SK-N-SH treated with all-trans-retinoic acid at 6 μM for 48 hours (cell line): Measurements from ENCODE around the gene EVPL.
A peak's percentile ranks its signal among the peaks of the same experiment; 100 is the strongest.
"Not testable (repeated sequence)": the region's sequence is repeated elsewhere in the genome, so short reads cannot be mapped to it uniquely, and the experiment has no call there.

ENCODE experiments used
- ATAC-seq: fragments of 200-7000 bp; cut with Tn5 transposase; 3 replicates; pipeline ENCODE4 v1.9.1; 2020; ENCODE audit warnings: mild to moderate bottlenecking, moderate library complexity
- ARNTL ChIP-seq: fragments of 450-650 bp; formaldehyde crosslinking; IDR thresholded peaks from 2 replicates; pipeline ENCODE4 v1.5.0; 2020; ENCODE audit warnings: low read depth, mild to moderate bottlenecking, moderate library complexity, borderline replicate concordance
- BACH2 ChIP-seq: fragments of 250-450 bp; sonication (Bioruptor Pico); IDR thresholded peaks from 2 replicates; pipeline ENCODE4 v1.9.0; 2021; ENCODE audit warnings: mild to moderate bottlenecking, borderline replicate concordance
- CREB5 ChIP-seq: fragments of 250-450 bp; sonication (Bioruptor Pico); IDR thresholded peaks from 2 replicates; pipeline ENCODE4 v1.5.1; 2020; ENCODE audit warnings: low read depth, mild to moderate bottlenecking, moderate library complexity
- CSDC2 ChIP-seq: fragments of 250-450 bp; sonication (Bioruptor Pico); IDR thresholded peaks from 2 replicates; pipeline ENCODE4 v1.5.0; 2020; ENCODE audit warnings: mild to moderate bottlenecking, moderate library complexity
- CSRNP3 ChIP-seq: fragments of 250-450 bp; sonication (Bioruptor Pico); IDR thresholded peaks from 2 replicates; pipeline ENCODE4 v1.5.1; 2021; ENCODE audit warnings: mild to moderate bottlenecking, moderate library complexity
- GLIS3 ChIP-seq: fragments of 250-450 bp; sonication (Bioruptor Pico); IDR thresholded peaks from 2 replicates; pipeline ENCODE4 v1.5.0; 2020; ENCODE audit warnings: mild to moderate bottlenecking, moderate library complexity
- OSR1 ChIP-seq: fragments of 250-450 bp; sonication (Bioruptor Pico); IDR thresholded peaks from 2 replicates; pipeline ENCODE4 v1.8.0; 2022; ENCODE audit warnings: moderate library complexity, mild to moderate bottlenecking, inconsistent platforms
- POU6F1 ChIP-seq: fragments of 250-450 bp; sonication (Bioruptor Pico); IDR thresholded peaks from 2 replicates; pipeline ENCODE4 v1.8.0; 2021; ENCODE audit warnings: low read depth, mild to moderate bottlenecking, moderate library complexity, borderline replicate concordance
- RARB ChIP-seq: fragments of 250-450 bp; sonication (Bioruptor Pico); IDR thresholded peaks from 2 replicates; pipeline ENCODE4 v1.8.0; 2021; ENCODE audit warnings: mild to moderate bottlenecking, moderate library complexity
- SNAI2 ChIP-seq: fragments of 250-450 bp; sonication (Bioruptor Pico); IDR thresholded peaks from 2 replicates; pipeline ENCODE4 v1.5.0; 2020; ENCODE audit warnings: mild to moderate bottlenecking, moderate library complexity
- TCF4 ChIP-seq: fragments of 250-450 bp; sonication (Bioruptor Pico); IDR thresholded peaks from 2 replicates; pipeline ENCODE4 v1.8.0; 2021; ENCODE audit warnings: mild to moderate bottlenecking, moderate library complexity, borderline replicate concordance
- TOX ChIP-seq: fragments of 250-450 bp; sonication (Bioruptor Pico); IDR thresholded peaks from 2 replicates; pipeline ENCODE4 v1.8.0; 2021; ENCODE audit warnings: mild to moderate bottlenecking, moderate library complexity, borderline replicate concordance
- TSHZ2 ChIP-seq: fragments of 250-450 bp; sonication (Bioruptor Pico); IDR thresholded peaks from 2 replicates; pipeline ENCODE4 v1.5.0; 2020; ENCODE audit warnings: mild to moderate bottlenecking, moderate library complexity
- ZC3H10 ChIP-seq: fragments of 250-450 bp; sonication (Bioruptor Pico); IDR thresholded peaks from 2 replicates; pipeline ENCODE4 v1.5.1; 2021; ENCODE audit warnings: mild to moderate bottlenecking, moderate library complexity
- ZNF8 ChIP-seq: fragments of 450-650 bp; formaldehyde crosslinking; IDR thresholded peaks from 2 replicates; pipeline ENCODE4 v1.5.0; 2020; ENCODE audit warnings: mild to moderate bottlenecking, moderate library complexity
- TF ChIP-seq, protein P1 (sequence below): fragments of 250-450 bp; sonication (Bioruptor Pico); IDR thresholded peaks from 2 replicates; pipeline ENCODE4 v1.8.0; 2020; ENCODE audit warnings: mild to moderate bottlenecking, moderate library complexity, borderline replicate concordance

Gene EVPL

DNA sequence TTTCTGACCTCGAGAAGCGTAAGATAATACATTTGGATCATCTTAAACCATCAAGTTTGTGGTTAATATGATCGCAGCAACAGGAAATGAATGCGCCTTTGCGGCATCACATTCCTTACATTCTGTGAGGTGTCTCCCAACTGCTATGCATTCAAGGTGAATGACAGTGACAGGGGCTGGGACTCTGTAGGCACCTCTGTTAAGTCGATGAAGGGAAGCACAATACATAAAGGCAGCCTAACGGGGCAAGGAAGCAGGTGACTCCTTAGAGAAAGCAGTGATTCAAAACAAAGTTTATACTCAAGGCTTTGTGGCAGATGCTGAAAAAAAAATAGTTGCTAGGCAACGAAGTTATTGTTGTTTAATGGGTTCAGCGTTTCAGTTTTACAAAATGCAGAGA, 21.6 kb upstream of the EVPL start (continued):
- TF ChIP-seq, protein P1, sequence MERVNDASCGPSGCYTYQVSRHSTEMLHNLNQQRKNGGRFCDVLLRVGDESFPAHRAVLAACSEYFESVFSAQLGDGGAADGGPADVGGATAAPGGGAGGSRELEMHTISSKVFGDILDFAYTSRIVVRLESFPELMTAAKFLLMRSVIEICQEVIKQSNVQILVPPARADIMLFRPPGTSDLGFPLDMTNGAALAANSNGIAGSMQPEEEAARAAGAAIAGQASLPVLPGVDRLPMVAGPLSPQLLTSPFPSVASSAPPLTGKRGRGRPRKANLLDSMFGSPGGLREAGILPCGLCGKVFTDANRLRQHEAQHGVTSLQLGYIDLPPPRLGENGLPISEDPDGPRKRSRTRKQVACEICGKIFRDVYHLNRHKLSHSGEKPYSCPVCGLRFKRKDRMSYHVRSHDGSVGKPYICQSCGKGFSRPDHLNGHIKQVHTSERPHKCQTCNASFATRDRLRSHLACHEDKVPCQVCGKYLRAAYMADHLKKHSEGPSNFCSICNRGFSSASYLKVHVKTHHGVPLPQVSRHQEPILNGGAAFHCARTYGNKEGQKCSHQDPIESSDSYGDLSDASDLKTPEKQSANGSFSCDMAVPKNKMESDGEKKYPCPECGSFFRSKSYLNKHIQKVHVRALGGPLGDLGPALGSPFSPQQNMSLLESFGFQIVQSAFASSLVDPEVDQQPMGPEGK (CRISPR knock-in tag) = no peak
- TF ChIP-seq BACH2 (CRISPR knock-in tag) = no peak

DNA sequence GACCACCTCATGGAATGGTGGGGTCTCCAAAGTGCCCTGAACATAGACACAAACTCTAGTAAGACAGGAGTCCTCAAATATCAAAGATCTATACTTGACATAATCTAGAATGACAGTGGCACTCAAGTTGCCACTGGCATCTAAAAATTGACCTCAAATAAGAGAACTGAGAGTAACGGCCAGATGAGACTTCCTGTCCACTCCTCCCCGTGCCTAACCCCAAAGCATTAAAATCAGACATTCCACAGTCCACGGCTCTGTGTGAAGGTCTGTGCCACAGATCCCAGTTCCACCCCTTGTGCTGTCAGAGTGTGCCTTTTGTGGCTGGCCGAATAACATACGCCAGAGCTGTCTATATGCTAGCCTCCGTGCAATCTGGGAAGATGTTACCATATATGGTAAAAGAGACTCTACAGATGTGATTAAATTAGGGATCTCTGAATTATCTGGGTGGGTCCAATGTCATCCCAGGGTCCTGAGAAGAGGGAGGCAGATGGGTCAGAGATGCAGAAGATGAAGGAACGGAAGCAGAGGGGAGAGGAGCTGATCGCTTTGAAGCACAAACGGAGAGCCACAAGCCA, 21.0 kb upstream of the EVPL start:
- no peak for TF ChIP-seq OSR1 (CRISPR knock-in tag)
- TF ChIP-seq TOX (CRISPR knock-in tag) = no peak
- TF ChIP-seq ARNTL (CRISPR knock-in tag) = no peak
- no peak for TF ChIP-seq ZNF8
- TF ChIP-seq BACH2 (CRISPR knock-in tag) = no peak
- TF ChIP-seq CREB5 = no peak
- TF ChIP-seq, protein P1 (CRISPR knock-in tag) = no peak
- no peak for TF ChIP-seq POU6F1 (CRISPR knock-in tag)
- no peak for TF ChIP-seq CSRNP3
- TF ChIP-seq GLIS3 (CRISPR knock-in tag) = no peak
- TF ChIP-seq TCF4 (CRISPR knock-in tag) = no peak
- no peak for TF ChIP-seq SNAI2 (CRISPR knock-in tag)
- TF ChIP-seq ZC3H10 = no peak
- ATAC-seq = peak; percentile 6; the same call in 1 of the 3 replicates

DNA sequence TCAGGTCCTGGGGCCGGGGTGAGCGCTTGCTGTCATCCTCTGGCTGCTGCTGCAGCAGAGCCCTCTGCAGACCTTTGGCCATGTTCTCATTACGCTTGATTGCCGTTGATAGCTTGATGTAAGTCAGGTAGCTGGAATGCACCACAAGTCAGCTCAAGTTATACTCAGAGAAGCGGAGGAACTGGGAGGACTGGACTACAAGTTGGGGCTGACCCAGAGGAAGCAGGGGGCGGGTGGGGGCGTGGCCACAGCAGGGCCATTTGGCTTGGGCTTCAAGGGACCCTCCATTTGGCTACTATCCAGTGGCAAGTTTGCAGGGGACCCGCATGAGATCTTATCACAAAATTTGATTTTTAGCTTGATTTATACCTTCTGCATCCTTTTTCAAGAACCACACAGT, 19.0 kb upstream of the EVPL start:
- no peak for TF ChIP-seq TSHZ2 (CRISPR knock-in tag)
- TF ChIP-seq TOX (CRISPR knock-in tag) = no peak
- no peak for TF ChIP-seq POU6F1 (CRISPR knock-in tag)
- TF ChIP-seq RARB (CRISPR knock-in tag) = no peak
- TF ChIP-seq GLIS3 (CRISPR knock-in tag) = no peak
- no peak for TF ChIP-seq BACH2 (CRISPR knock-in tag)
- no peak for TF ChIP-seq CSDC2 (CRISPR knock-in tag)
- TF ChIP-seq ZC3H10 = no peak
- no peak for TF ChIP-seq ARNTL (CRISPR knock-in tag)
- TF ChIP-seq, protein P1 (CRISPR knock-in tag) = no peak
- TF ChIP-seq SNAI2 (CRISPR knock-in tag) = no peak
- ATAC-seq = no peak

DNA sequence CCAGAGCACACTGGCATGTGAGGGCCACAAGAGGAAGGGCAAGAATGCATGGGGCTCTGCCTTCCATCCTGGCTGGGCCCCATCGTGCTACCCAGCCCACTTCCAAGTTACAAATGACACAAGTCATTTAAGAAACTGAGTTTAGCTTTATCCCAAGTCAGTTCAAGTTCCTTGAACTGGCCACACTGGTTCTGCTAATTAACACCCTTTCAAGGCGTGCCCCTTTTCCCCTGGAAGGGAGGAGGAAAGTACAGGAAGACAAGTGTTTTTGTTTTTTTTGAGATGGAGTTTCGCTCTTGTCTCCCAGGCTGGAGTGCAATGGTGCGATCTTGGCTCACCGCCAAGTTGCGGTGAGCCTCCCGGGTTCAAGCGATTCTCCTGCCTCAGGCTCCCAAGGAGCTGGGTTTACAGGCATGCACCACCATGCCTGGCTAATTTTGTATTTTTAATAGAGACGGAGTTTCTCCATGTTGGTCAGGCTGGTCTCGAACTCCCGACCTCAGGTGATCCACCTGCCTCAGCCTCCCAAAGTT, 17.4 kb upstream of the EVPL start:
- not testable (repeated sequence) for ATAC-seq

GRCh38 chr17:76042868-76043267, 15.8 kb upstream of the EVPL start:
- ATAC-seq = not testable (repeated sequence)
